Peyer's patch (tissue), 4 donors: Measurements from ENCODE around the gene GPC3.

Experiments
- CTCF ChIP-seq, 6 experiments: fragments of 450-650 bp in 4 of 6; fragments of 200-600 bp in 2 of 6; sonication (generic) in 1 of 6; IDR thresholded peaks; one replicate each; pipeline ENCODE4 v1.5.1; 2017 to 2019; ENCODE audit warnings: antibody characterized with exemption in 6 of 6, mild to moderate bottlenecking in 3 of 6, moderate library complexity in 1 of 6
- POLR2A ChIP-seq, 2 donors: fragments of 450-650 bp; IDR thresholded peaks; one replicate each; pipeline ENCODE4 v1.5.1; 2017; ENCODE audit warnings: antibody characterized with exemption in 2 of 2, mild to moderate bottlenecking in 2 of 2, moderate library complexity in 2 of 2

- no peak for TF ChIP-seq POLR2A (IDR thresholded peaks at IDR 0.05)
- TF ChIP-seq CTCF (IDR thresholded peaks at IDR 0.05) = no peak
Measured at GRCh38 chrX:133602881-133603280, 382.5 kb downstream of the GPC3 start.
